ENCODE data around the gene TXNRD2.
"Not testable (repeated sequence)": the region's sequence is repeated elsewhere in the genome, so short reads cannot be mapped to it uniquely, and the experiment has no call there.

The TXNRD2 gene

GRCh38 chr22:19888131-19888746, 53.4 kb downstream of the TXNRD2 start:
- DNase-seq (ENCODE audit: low read depth), result no peak

- no peak for DNase-seq (ENCODE audit: low read depth)
Measured at GRCh38 chr22:19887256-19887985, 54.2 kb downstream of the TXNRD2 start.

- peak; percentile 26 for DNase-seq (ENCODE audit: low read depth)
Measured at GRCh38 chr22:19886605-19887255, 54.9 kb downstream of the TXNRD2 start.

- DNase-seq (ENCODE audit: low read depth), result no peak
Measured at GRCh38 chr22:19885841-19886592, 55.6 kb downstream of the TXNRD2 start.

GRCh38 chr22:19884954-19885751, 56.5 kb downstream of the TXNRD2 start:
- no peak for DNase-seq (ENCODE audit: low read depth)

- no peak for DNase-seq (ENCODE audit: low read depth)
Measured at GRCh38 chr22:19884161-19884953, 57.3 kb downstream of the TXNRD2 start.

GRCh38 chr22:19883446-19883845, 58.2 kb downstream of the TXNRD2 start:
- DNase-seq (ENCODE audit: low read depth), result not testable (repeated sequence)

GRCh38 chr22:19882446-19883381, 58.9 kb downstream of the TXNRD2 start:
- DNase-seq (ENCODE audit: low read depth), result no peak

- no peak for DNase-seq (ENCODE audit: low read depth)
Measured at GRCh38 chr22:19880786-19881569, 60.6 kb downstream of the TXNRD2 start.

GRCh38 chr22:19879992-19880785, 61.4 kb downstream of the TXNRD2 start:
- DNase-seq (ENCODE audit: low read depth), result no peak

GRCh38 chr22:19879643-19879991, 62.0 kb downstream of the TXNRD2 start:
- DNase-seq (ENCODE audit: low read depth), result no peak

GRCh38 chr22:19879246-19879570, 62.4 kb downstream of the TXNRD2 start:
- DNase-seq (ENCODE audit: low read depth), result no peak

GRCh38 chr22:19878461-19879245, 63.0 kb downstream of the TXNRD2 start:
- no peak for DNase-seq (ENCODE audit: low read depth)

GRCh38 chr22:19877626-19878339, 63.8 kb downstream of the TXNRD2 start:
- DNase-seq (ENCODE audit: low read depth), result no peak

- DNase-seq (ENCODE audit: low read depth), result no peak
Measured at GRCh38 chr22:19876941-19877625, 64.5 kb downstream of the TXNRD2 start.

GRCh38 chr22:19876314-19876940, 65.2 kb downstream of the TXNRD2 start:
- no peak for DNase-seq (ENCODE audit: low read depth)
